ENCODE data around the gene PRKCH. TPM values are rescaled to one million over a fixed set of nuclear protein-coding genes. Genes with fewer than 3 reads are reported as not detected.
"Not testable (repeated sequence)": the region's sequence is repeated elsewhere in the genome, so short reads cannot be mapped to it uniquely, and the experiment has no call there.

Gene PRKCH
- total RNA-seq, 1 donor, result 226 TPM

DNA sequence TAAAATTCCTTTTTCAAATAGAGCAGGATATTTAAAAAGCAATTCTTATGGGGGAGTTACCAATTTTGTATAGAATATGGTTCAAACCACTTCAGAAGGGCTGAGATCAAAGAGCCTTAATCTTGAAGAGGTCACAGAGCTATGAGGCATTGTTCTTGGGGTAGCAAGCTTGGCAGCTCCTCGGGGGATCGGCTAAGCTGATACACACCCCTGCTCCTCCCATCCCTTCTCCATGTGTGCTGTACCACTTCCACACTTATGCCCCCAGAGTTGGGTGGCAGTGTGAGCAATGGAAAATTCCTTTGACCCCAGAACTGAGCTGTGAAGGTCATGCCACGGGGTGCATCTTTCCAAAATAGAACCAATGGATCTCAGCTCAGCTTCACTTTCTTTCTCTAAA, 25.2 kb upstream of the PRKCH start:
- Histone ChIP-seq H3K27me3 (ENCODE audit: insufficient read depth, low read length) (no peaks in the 10 kb centered on the region), H3K4me3 (ENCODE audit: low read length) (no peak overlapping the region), H3K4me1 (ENCODE audit: insufficient read depth, low read length) (peaks cover 14% of the 10 kb centered on the region), H3K9me3 (ENCODE audit: low read depth, low read length) (no peaks in the 10 kb centered on the region)

DNA sequence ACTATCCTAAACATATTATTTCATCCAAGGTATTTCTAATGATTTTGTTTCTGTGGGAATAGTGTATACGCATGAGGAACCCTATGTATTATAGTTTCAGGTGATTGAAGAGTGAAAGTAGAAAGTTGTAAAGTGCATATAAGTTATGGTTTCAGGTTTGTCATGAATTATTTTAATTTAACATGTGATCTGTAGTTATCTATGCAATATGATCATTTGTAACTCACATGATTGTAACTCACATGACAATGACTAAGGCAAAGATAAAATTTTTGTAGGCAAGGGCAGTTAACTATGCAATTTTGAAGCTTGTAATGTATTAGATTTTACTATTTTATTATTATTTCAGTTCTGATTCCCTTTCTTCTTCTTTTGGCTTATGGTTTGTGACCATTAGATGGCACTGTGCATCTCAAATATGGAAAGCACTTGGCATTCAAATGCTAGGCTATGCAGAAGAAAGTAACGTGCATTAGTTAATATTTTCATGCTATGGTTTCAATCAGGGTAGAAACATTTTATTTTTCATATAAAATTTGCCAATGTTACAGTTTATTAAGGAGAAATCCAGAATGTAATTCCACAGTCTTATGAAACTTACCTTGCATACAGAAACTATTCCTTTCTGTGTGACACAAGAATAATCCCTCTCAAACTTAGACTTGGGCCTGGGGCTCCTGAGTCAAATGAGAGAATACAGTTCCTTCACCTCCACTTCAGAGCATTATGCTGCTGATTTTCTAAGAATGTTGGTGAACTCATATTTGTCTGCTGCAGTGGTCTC, 24.5 kb upstream of the PRKCH start:
- Histone ChIP-seq H3K4me1 (ENCODE audit: insufficient read depth, low read length) (peaks cover 14% of the 10 kb centered on the region), H3K27me3 (ENCODE audit: insufficient read depth, low read length) (no peaks in the 10 kb centered on the region), H3K9me3 (ENCODE audit: low read depth, low read length) (no peaks in the 10 kb centered on the region), H3K4me3 (ENCODE audit: low read length) (no peak overlapping the region)

DNA sequence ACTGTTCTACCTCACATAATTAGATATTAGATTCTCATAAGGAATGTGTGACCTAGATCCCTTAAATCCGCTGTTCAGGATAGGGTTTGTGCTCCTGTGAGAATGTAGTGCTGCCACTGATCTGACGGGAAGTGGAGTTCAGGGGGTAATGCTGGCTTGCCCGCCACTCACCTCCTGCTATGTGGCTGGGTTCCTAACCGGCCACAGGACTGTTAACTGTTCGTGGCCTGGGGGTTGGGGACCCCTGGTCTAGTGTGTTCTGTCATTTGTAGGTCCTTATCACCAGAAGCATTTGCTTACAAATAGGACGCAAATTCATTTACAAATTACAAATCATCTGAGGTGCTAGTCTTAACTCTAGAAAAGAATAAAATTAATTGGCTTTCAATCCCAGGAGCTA, 23.8 kb upstream of the PRKCH start:
- no peak overlapping the region for H3K4me3 ChIP-seq (ENCODE audit: low read length)
- H3K9me3 ChIP-seq (ENCODE audit: low read depth, low read length), result no peaks in the 10 kb centered on the region
- peaks cover 14% of the 10 kb centered on the region for H3K4me1 ChIP-seq (ENCODE audit: insufficient read depth, low read length)
- no peaks in the 10 kb centered on the region for H3K27me3 ChIP-seq (ENCODE audit: insufficient read depth, low read length)

DNA sequence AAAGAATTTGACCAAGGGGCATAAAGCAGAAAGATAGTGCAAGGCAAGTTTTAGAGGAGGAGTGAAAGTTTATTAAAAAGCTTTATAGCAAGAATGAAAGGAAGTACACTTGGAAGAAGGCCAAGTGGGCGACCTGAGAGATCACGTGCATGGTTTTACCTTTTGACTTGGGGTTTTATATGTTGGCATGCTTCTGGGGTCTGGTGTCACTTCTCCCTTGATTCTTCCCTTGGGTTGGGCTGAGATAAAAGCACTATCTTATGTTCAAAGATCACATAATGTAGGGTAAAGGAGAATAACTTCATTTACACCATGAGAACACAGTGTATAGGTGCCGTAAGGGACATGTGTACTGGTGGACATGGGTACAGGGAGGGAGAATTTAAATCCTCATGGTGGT, 22.6 kb upstream of the PRKCH start:
- Histone ChIP-seq H3K9me3 (ENCODE audit: low read depth, low read length) (no peaks in the 10 kb centered on the region), H3K4me1 (ENCODE audit: insufficient read depth, low read length) (peaks cover 14% of the 10 kb centered on the region), H3K4me3 (ENCODE audit: low read length) (no peak overlapping the region), H3K27me3 (ENCODE audit: insufficient read depth, low read length) (no peaks in the 10 kb centered on the region)

DNA sequence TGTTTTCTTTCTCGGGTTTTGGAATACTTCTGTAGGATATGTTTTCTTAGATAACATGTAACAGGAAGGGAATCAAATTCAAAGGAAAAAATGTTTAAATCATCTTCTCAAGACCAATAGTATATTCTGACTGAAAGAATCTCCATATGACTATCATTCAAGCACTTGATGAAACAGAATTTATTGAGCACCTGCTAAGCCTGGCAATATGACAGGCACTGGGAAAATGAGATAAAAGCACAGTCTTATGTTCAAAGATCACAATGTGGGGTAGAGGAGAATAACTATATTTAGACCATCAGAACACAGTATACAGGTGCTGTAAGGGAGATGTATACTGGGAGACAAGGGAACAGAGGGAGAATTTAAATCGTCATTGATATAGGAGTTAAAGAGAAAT, 21.2 kb upstream of the PRKCH start:
- Histone ChIP-seq H3K27me3 (ENCODE audit: insufficient read depth, low read length) (no peaks in the 10 kb centered on the region), H3K9me3 (ENCODE audit: low read depth, low read length) (no peaks in the 10 kb centered on the region), H3K4me3 (ENCODE audit: low read length) (no peak overlapping the region), H3K4me1 (ENCODE audit: insufficient read depth, low read length) (peaks cover 14% of the 10 kb centered on the region)

DNA sequence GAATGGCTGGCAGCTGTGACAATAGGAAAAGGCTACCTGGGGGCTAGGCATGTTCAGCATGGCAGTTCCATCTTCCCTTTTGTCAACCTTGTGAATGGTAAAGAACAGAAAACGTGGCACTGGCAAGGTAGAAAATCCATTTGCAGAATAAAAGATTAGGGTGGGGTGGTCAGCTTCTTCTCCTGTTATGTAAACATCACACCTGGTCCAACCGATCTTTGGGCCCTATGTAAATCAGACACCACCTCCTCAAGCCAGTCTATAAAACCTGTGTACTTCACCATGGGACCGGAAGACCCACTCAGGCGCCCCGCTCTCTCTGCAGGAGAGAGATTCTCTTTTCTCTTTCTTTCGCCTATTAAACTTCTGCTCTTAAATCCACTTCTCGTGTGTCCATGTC, 20.6 kb upstream of the PRKCH start:
- H3K27me3 ChIP-seq (ENCODE audit: insufficient read depth, low read length), result no peaks in the 10 kb centered on the region
- H3K9me3 ChIP-seq (ENCODE audit: low read depth, low read length), result peaks cover under 1% of the 10 kb centered on the region
- no peak overlapping the region for H3K4me3 ChIP-seq (ENCODE audit: low read length)
- peaks cover 14% of the 10 kb centered on the region for H3K4me1 ChIP-seq (ENCODE audit: insufficient read depth, low read length)

DNA sequence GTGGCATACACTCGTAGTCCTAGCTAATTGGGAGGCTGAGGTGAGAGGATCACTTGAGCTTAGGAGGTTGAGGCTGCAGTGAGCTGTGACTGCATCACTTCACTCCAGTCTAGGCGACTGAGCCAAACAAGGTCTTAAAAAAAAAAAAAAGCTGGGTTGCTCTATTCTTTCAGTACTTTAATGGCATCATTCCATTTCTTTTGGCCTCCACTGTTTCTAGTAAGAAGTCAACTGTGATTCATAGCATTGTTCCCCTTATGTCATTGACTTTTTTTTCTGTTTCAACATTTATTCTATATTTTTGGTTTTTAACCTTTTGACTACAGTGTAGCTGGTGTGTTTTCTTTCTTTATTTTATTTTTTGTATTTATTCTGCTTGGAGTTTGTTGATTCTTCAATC, 16.7 kb upstream of the PRKCH start:
- H3K4me1 ChIP-seq (ENCODE audit: insufficient read depth, low read length), result peaks cover 4% of the 10 kb centered on the region
- no peaks in the 10 kb centered on the region for H3K27me3 ChIP-seq (ENCODE audit: insufficient read depth, low read length)
- no peak overlapping the region for H3K4me3 ChIP-seq (ENCODE audit: low read length)
- H3K9me3 ChIP-seq (ENCODE audit: low read depth, low read length), result peaks cover 6% of the 10 kb centered on the region

DNA sequence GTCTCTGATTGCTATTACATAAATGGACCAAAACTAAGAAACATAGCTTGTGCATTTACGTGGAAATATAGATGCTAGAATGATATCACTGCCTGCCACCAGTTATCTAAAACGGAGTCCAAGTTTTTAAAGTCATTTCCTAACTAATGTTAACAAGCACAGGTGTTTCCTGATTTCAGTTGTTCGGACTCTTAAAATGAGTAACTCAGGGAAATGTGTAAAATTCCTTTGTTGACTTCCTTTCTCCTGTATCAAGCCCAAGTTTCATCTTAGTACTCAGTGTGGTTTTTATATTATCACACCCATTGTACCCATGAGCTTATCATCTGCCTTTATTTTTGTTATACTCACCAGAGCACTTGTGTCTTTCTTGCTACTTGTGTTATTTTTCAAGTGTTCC, 13.2 kb upstream of the PRKCH start:
- peaks cover 6% of the 10 kb centered on the region for H3K9me3 ChIP-seq (ENCODE audit: low read depth, low read length)
- H3K4me3 ChIP-seq (ENCODE audit: low read length), result no peak overlapping the region
- H3K4me1 ChIP-seq (ENCODE audit: insufficient read depth, low read length), result peaks cover 4% of the 10 kb centered on the region
- H3K27me3 ChIP-seq (ENCODE audit: insufficient read depth, low read length), result no peaks in the 10 kb centered on the region

DNA sequence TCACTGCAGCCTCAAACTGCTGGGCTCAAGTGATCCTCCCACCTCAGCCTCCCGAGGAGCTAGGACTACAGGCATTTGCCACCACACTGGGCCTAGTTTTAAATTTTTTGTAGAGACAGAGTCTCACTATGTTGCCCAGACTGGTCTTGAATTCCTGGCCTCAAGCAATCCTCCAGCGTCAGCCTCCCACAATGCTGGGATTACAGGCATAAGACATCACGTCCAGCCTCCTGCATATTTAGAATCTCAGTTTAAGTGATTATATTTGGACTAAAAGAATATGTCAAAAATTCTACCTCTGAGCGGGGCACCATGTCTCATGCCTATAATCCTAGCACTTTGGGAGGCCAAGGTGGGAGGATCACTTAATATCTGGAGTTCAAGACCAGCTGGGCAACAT, 12.7 kb upstream of the PRKCH start:
- not testable (repeated sequence) for H3K4me3 ChIP-seq (ENCODE audit: low read length); H3K4me1 ChIP-seq (ENCODE audit: insufficient read depth, low read length); H3K9me3 ChIP-seq (ENCODE audit: low read depth, low read length); H3K27me3 ChIP-seq (ENCODE audit: insufficient read depth, low read length)

DNA sequence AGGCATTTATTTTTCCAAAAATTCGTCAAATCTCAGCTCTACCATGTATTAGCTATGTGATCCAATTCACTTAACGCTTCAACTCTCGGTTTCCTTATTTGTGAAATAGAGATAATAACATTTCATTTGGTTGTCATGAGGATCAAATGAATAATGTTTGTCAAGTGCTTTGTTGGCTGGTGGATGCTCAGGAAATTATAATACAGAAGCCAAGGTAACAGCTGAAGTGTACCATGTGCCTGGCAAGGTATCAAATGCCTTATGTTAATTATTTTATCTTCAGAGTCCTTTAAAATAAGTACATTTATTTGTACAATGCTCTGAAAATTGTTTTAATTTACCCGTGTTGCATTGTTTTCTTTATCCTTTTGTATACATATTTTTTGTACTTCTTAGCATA, 6.1 kb upstream of the PRKCH start:
- Histone ChIP-seq H3K4me3 (ENCODE audit: low read length) (no peak overlapping the region), H3K27me3 (ENCODE audit: insufficient read depth, low read length) (no peaks in the 10 kb centered on the region), H3K9me3 (ENCODE audit: low read depth, low read length) (no peaks in the 10 kb centered on the region), H3K4me1 (ENCODE audit: insufficient read depth, low read length) (peaks cover 10% of the 10 kb centered on the region)

DNA sequence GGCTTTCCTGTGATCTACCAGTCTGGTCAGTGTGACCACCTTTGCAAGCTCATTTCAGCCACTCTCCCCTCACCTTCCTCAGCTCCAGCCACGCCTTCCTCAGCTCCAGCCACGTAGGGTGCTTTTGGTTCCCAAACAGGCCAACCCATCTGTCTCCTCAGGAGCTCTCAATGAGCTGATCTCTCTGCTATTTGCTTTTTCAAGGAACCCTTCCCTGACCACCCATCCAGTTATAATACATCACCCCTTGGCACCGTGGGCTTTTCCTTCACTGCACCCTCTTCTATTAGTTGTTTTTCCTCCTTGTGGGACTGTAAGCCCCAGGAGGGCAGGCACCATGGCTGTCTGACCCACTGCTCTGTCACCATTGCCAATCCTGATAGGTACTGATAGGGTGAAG, 2.3 kb upstream of the PRKCH start:
- Histone ChIP-seq H3K4me3 (ENCODE audit: low read length) (no peak overlapping the region), H3K9me3 (ENCODE audit: low read depth, low read length) (no peaks in the 10 kb centered on the region), H3K4me1 (ENCODE audit: insufficient read depth, low read length) (peaks cover 32% of the 10 kb centered on the region), H3K27me3 (ENCODE audit: insufficient read depth, low read length) (peaks cover 12% of the 10 kb centered on the region)

DNA sequence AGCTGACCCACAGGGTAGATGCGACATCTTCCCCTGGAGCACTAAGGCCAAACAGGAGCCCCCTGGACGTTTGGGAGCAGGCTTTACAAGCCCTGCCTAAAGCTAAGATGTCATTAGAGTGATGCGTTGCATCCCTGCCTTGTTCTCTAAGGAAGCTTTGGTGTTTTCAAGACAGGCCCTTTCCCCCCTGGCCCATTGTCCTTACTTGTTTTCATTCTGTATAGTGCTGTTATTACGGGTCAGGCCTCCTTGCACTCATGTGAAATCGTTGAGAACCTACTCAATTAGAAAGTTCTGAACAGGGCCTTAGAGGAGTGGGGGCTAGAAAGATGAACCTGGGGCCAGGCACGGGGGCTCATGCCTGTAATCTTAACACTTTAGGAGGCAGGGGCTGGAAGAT, 1.7 kb upstream of the PRKCH start:
- peaks cover 32% of the 10 kb centered on the region for H3K4me1 ChIP-seq (ENCODE audit: insufficient read depth, low read length)
- H3K27me3 ChIP-seq (ENCODE audit: insufficient read depth, low read length), result peaks cover 12% of the 10 kb centered on the region
- H3K9me3 ChIP-seq (ENCODE audit: low read depth, low read length), result no peaks in the 10 kb centered on the region
- H3K4me3 ChIP-seq (ENCODE audit: low read length), result no peak overlapping the region

DNA sequence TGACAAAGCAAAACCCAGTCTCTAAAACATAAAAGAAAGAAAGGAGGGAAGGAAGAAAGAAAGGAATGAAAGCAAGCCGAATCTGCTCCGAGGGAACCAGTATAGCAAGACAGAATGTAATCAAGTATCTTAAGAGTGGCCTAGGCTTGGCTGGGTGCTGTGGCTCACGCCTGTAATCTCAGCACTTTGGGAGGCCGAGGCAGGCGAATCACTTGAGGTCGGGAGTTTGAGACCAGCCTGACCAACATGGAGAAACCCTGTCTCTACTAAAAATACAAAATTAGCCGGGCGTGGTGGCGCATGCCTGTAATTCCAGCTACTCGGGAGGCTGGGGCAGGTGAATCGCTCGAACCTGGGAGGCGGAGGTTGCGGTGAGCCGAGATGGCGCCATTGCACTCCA, 1.2 kb upstream of the PRKCH start:
- not testable (repeated sequence) for H3K9me3 ChIP-seq (ENCODE audit: low read depth, low read length); H3K4me3 ChIP-seq (ENCODE audit: low read length)
- Histone ChIP-seq H3K4me1 (ENCODE audit: insufficient read depth, low read length) (peaks cover 32% of the 10 kb centered on the region), H3K27me3 (ENCODE audit: insufficient read depth, low read length) (peaks cover 12% of the 10 kb centered on the region)

DNA sequence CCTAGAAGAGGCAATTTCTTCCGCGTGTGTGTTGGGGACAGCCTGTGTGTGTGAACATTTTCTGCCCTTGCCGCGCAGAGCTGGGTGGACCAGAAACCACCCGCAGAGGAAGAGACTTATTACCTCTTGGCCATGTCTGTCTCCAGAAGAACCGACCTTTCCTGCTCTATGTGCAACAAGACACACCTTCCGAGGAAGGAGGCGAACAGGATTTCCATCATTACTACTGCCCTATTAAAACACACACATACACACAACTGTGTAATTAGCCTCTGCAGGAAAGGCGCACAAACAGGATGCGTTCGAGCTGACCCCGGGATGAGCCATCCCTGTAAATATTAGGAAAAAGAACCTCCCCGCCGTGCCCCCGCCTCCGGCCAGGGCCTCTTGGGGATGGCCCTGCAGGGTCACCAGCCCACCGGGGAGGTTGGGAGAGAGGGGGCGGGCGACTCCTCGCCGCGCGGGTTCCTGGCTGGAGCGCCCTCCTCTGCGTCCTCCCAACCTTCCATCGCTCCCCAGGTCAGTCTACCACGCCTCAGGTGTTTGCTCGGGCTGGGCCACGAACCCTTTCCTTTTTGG, 484 bp upstream of the PRKCH start:
- no peaks in the 10 kb centered on the region for H3K9me3 ChIP-seq (ENCODE audit: low read depth, low read length)
- H3K4me3 ChIP-seq (ENCODE audit: low read length), result peak overlapping the region; percentile 82
- H3K4me1 ChIP-seq (ENCODE audit: insufficient read depth, low read length), result peaks cover 32% of the 10 kb centered on the region
- H3K27me3 ChIP-seq (ENCODE audit: insufficient read depth, low read length), result peaks cover 12% of the 10 kb centered on the region

DNA sequence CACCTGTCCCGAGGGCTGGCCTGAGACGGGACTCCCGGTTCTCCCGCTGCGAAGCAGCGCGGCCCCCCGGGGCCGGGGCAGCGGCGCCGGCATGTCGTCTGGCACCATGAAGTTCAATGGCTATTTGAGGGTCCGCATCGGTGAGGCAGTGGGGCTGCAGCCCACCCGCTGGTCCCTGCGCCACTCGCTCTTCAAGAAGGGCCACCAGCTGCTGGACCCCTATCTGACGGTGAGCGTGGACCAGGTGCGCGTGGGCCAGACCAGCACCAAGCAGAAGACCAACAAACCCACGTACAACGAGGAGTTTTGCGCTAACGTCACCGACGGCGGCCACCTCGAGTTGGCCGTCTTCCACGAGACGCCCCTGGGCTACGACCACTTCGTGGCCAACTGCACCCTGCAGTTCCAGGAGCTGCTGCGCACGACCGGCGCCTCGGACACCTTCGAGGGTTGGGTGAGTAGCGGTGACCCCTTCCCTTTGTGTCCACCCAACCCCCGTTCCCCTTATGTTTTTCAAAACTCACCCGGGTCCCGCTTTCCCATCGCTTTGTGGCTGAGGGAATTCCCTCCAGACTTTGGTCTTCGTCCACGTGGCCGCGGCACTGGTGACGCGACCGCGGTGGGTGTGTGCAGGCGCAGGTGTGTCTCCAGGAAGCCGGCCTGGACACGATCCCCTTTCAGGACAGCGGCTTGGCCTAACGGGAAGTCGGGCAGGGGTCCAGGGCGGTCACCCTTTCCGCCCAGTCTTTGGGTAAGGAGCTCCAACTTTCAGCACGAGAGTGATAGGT, 826 bp downstream of the PRKCH start:
- Histone ChIP-seq H3K27me3 (ENCODE audit: insufficient read depth, low read length) (peaks cover 12% of the 10 kb centered on the region), H3K9me3 (ENCODE audit: low read depth, low read length) (no peaks in the 10 kb centered on the region), H3K4me1 (ENCODE audit: insufficient read depth, low read length) (peaks cover 34% of the 10 kb centered on the region), H3K4me3 (ENCODE audit: low read length) (peak overlapping the region; percentile 82)

Data from mononuclear cell (primary cell).